Measurements from ENCODE around the gene MAP4K4. TPM values are rescaled to one million over a fixed set of nuclear protein-coding genes. Genes with fewer than 3 reads are reported as not detected.

Gene MAP4K4
- total RNA-seq, 1 donor from 2014 or later: 36.8 TPM

GRCh38 chr2:101814752-101815151 lies 117.2 kb downstream of the MAP4K4 start:
- peak overlapping the region; percentile 30 for H3K27ac Mint-ChIP-seq
- DNase-seq (ENCODE audit: low spot score): no peak
- no peaks in the 10 kb centered on the region for H3K9me3 Mint-ChIP-seq
- H3K36me3 Mint-ChIP-seq (ENCODE audit: low read depth): no peaks in the 10 kb centered on the region
- no peak overlapping the region for H3K4me3 Mint-ChIP-seq (ENCODE audit: low read depth)
- H3K4me1 Mint-ChIP-seq (ENCODE audit: low read depth): peaks cover 18% of the 10 kb centered on the region
- intact Hi-C loops (cut with micrococcal nuclease): no loop called here
- H3K27me3 Mint-ChIP-seq (ENCODE audit: low read depth): no peaks in the 10 kb centered on the region

GRCh38 chr2:101815154-101815553 lies 117.6 kb downstream of the MAP4K4 start:
- Mint-ChIP-seq H3K36me3 (ENCODE audit: low read depth) (no peaks in the 10 kb centered on the region), H3K4me3 (ENCODE audit: low read depth) (no peak overlapping the region), H3K4me1 (ENCODE audit: low read depth) (peaks cover 21% of the 10 kb centered on the region), H3K27ac (no peak overlapping the region), H3K9me3 (no peaks in the 10 kb centered on the region), H3K27me3 (ENCODE audit: low read depth) (no peaks in the 10 kb centered on the region)
- DNase-seq (ENCODE audit: low spot score): no peak
- intact Hi-C loops (cut with micrococcal nuclease): no loop called here

- H3K27me3 Mint-ChIP-seq (ENCODE audit: low read depth): no peaks in the 10 kb centered on the region
- no peak for DNase-seq (ENCODE audit: low spot score)
- H3K36me3 Mint-ChIP-seq (ENCODE audit: low read depth): no peaks in the 10 kb centered on the region
- H3K9me3 Mint-ChIP-seq: no peaks in the 10 kb centered on the region
- no peak overlapping the region for H3K27ac Mint-ChIP-seq
- intact Hi-C loops (cut with micrococcal nuclease): no loop called here
- peaks cover 28% of the 10 kb centered on the region for H3K4me1 Mint-ChIP-seq (ENCODE audit: low read depth)
- no peak overlapping the region for H3K4me3 Mint-ChIP-seq (ENCODE audit: low read depth)
Observed at GRCh38 chr2:101815739-101816391, 118.4 kb downstream of the MAP4K4 start.

GRCh38 chr2:101816598-101816997 lies 119.1 kb downstream of the MAP4K4 start:
- Mint-ChIP-seq H3K36me3 (ENCODE audit: low read depth) (no peaks in the 10 kb centered on the region), H3K4me1 (ENCODE audit: low read depth) (peaks cover 32% of the 10 kb centered on the region), H3K9me3 (no peaks in the 10 kb centered on the region), H3K27ac (no peak overlapping the region), H3K27me3 (ENCODE audit: low read depth) (no peaks in the 10 kb centered on the region), H3K4me3 (ENCODE audit: low read depth) (no peak overlapping the region)
- DNase-seq (ENCODE audit: low spot score): no peak
- intact Hi-C loops (cut with micrococcal nuclease): no loop called here

GRCh38 chr2:101817481-101817880 lies 120.0 kb downstream of the MAP4K4 start:
- intact Hi-C loops (cut with micrococcal nuclease): no loop called here
- no peaks in the 10 kb centered on the region for H3K9me3 Mint-ChIP-seq
- H3K27ac Mint-ChIP-seq: no peak overlapping the region
- DNase-seq (ENCODE audit: low spot score): no peak
- H3K4me1 Mint-ChIP-seq (ENCODE audit: low read depth): peaks cover 33% of the 10 kb centered on the region
- H3K36me3 Mint-ChIP-seq (ENCODE audit: low read depth): no peaks in the 10 kb centered on the region
- H3K27me3 Mint-ChIP-seq (ENCODE audit: low read depth): no peaks in the 10 kb centered on the region
- no peak overlapping the region for H3K4me3 Mint-ChIP-seq (ENCODE audit: low read depth)

GRCh38 chr2:101818531-101819451 lies 121.3 kb downstream of the MAP4K4 start:
- Mint-ChIP-seq H3K27me3 (ENCODE audit: low read depth) (no peaks in the 10 kb centered on the region), H3K36me3 (ENCODE audit: low read depth) (peaks cover 5% of the 10 kb centered on the region), H3K9me3 (no peaks in the 10 kb centered on the region), H3K4me1 (ENCODE audit: low read depth) (peaks cover 46% of the 10 kb centered on the region), H3K4me3 (ENCODE audit: low read depth) (no peak overlapping the region), H3K27ac (no peak overlapping the region)
- intact Hi-C loops (cut with micrococcal nuclease): no loop called here
- no peak for DNase-seq (ENCODE audit: low spot score)

GRCh38 chr2:101820519-101820918 lies 123.0 kb downstream of the MAP4K4 start:
- H3K4me3 Mint-ChIP-seq (ENCODE audit: low read depth): no peak overlapping the region
- H3K27ac Mint-ChIP-seq: no peak overlapping the region
- peaks cover 41% of the 10 kb centered on the region for H3K4me1 Mint-ChIP-seq (ENCODE audit: low read depth)
- peaks cover 10% of the 10 kb centered on the region for H3K36me3 Mint-ChIP-seq (ENCODE audit: low read depth)
- DNase-seq (ENCODE audit: low spot score): no peak
- intact Hi-C loops (cut with micrococcal nuclease): loop anchor here (5.0 to 10.0 kb wide), 3 partner anchors 343 to 516 kb away; partner anchors contain the start of genes RFX8 and RNF149
- H3K27me3 Mint-ChIP-seq (ENCODE audit: low read depth): no peaks in the 10 kb centered on the region
- no peaks in the 10 kb centered on the region for H3K9me3 Mint-ChIP-seq

GRCh38 chr2:101821059-101821805 lies 123.7 kb downstream of the MAP4K4 start:
- Mint-ChIP-seq H3K4me1 (ENCODE audit: low read depth) (peaks cover 45% of the 10 kb centered on the region), H3K27ac (no peak overlapping the region)

GRCh38 chr2:101821828-101822458 lies 124.4 kb downstream of the MAP4K4 start:
- H3K36me3 Mint-ChIP-seq (ENCODE audit: low read depth): peaks cover 19% of the 10 kb centered on the region
- peaks cover 52% of the 10 kb centered on the region for H3K4me1 Mint-ChIP-seq (ENCODE audit: low read depth)
- no peak overlapping the region for H3K4me3 Mint-ChIP-seq (ENCODE audit: low read depth)
- no peaks in the 10 kb centered on the region for H3K27me3 Mint-ChIP-seq (ENCODE audit: low read depth)
- intact Hi-C loops (cut with micrococcal nuclease): loop anchor here (2.0 to 10.0 kb wide), 5 partner anchors 51 to 517 kb away; partner anchors contain the start of genes RFX8 and RNF149
- no peak overlapping the region for H3K27ac Mint-ChIP-seq
- DNase-seq (ENCODE audit: low spot score): no peak
- H3K9me3 Mint-ChIP-seq: no peaks in the 10 kb centered on the region

More at GRCh38 chr2:101821059-101821805, 123.7 kb downstream of the MAP4K4 start:
- no peaks in the 10 kb centered on the region for H3K27me3 Mint-ChIP-seq (ENCODE audit: low read depth)
- H3K9me3 Mint-ChIP-seq: no peaks in the 10 kb centered on the region
- intact Hi-C loops (cut with micrococcal nuclease): loop anchor here (5.0 to 10.0 kb wide), 3 partner anchors 344 to 516 kb away; partner anchors contain the start of genes RFX8 and RNF149
- H3K36me3 Mint-ChIP-seq (ENCODE audit: low read depth): peaks cover 15% of the 10 kb centered on the region
- no peak for DNase-seq (ENCODE audit: low spot score)
- no peak overlapping the region for H3K4me3 Mint-ChIP-seq (ENCODE audit: low read depth)

- peak overlapping the region; percentile 18 for H3K4me3 Mint-ChIP-seq (ENCODE audit: low read depth)
- intact Hi-C loops (cut with micrococcal nuclease): loop anchor here (1.0 to 10.0 kb wide), 6 partner anchors 53 to 519 kb away; partner anchors contain the start of genes RFX8 and RNF149
- no peaks in the 10 kb centered on the region for H3K9me3 Mint-ChIP-seq
- H3K27me3 Mint-ChIP-seq (ENCODE audit: low read depth): no peaks in the 10 kb centered on the region
- H3K36me3 Mint-ChIP-seq (ENCODE audit: low read depth): peaks cover 25% of the 10 kb centered on the region
- DNase-seq (ENCODE audit: low spot score): peak; percentile 51
- H3K4me1 Mint-ChIP-seq (ENCODE audit: low read depth): peaks cover 63% of the 10 kb centered on the region
- peak overlapping the region; percentile 21 for H3K27ac Mint-ChIP-seq
Observed at GRCh38 chr2:101823347-101823791, 125.9 kb downstream of the MAP4K4 start.

GRCh38 chr2:101823859-101824258 lies 126.4 kb downstream of the MAP4K4 start:
- Mint-ChIP-seq H3K27ac (no peak overlapping the region), H3K4me3 (ENCODE audit: low read depth) (no peak overlapping the region), H3K9me3 (no peaks in the 10 kb centered on the region), H3K4me1 (ENCODE audit: low read depth) (peaks cover 64% of the 10 kb centered on the region), H3K36me3 (ENCODE audit: low read depth) (peaks cover 28% of the 10 kb centered on the region), H3K27me3 (ENCODE audit: low read depth) (no peaks in the 10 kb centered on the region)
- intact Hi-C loops (cut with micrococcal nuclease): loop anchor here (1.0 to 10.0 kb wide), 6 partner anchors 53 to 519 kb away; partner anchors contain the start of genes RFX8 and RNF149
- DNase-seq (ENCODE audit: low spot score): no peak

- H3K4me1 Mint-ChIP-seq (ENCODE audit: low read depth): peaks cover 70% of the 10 kb centered on the region
- H3K27me3 Mint-ChIP-seq (ENCODE audit: low read depth): no peaks in the 10 kb centered on the region
- H3K36me3 Mint-ChIP-seq (ENCODE audit: low read depth): peaks cover 53% of the 10 kb centered on the region
- intact Hi-C loops (cut with micrococcal nuclease): loop anchor here (10.0 kb wide), 1 partner anchor 522 kb away; the partner anchor contains the start of gene RNF149
- DNase-seq (ENCODE audit: low spot score): no peak
- H3K9me3 Mint-ChIP-seq: no peaks in the 10 kb centered on the region
- no peak overlapping the region for H3K4me3 Mint-ChIP-seq (ENCODE audit: low read depth)
- H3K27ac Mint-ChIP-seq: no peak overlapping the region
Observed at GRCh38 chr2:101826716-101827115, 129.2 kb downstream of the MAP4K4 start.
